Spinal cord (tissue), 10 donors: ENCODE results near the gene FAM83E. TPM values are rescaled to one million over a fixed set of nuclear protein-coding genes. Genes with fewer than 3 reads are reported as not detected.
"Not testable (repeated sequence)": the region's sequence is repeated elsewhere in the genome, so short reads cannot be mapped to it uniquely, and the experiment has no call there.

Source experiments
- DNase-seq, 6 donors: peaks; one replicate each; pipeline versions ENCODE4 v3.0.0 to v3.0.0-alpha.2; 2013 to 2015; ENCODE audit warnings: low spot score in 6 of 6, low read depth in 4 of 6
- H3K27ac ChIP-seq: one replicate; pipeline ENCODE4 v1.5.1; 2013; ENCODE audit warnings: low read depth, low read length, control low read depth
- H3K27me3 ChIP-seq: one replicate; pipeline ENCODE4 v1.6.1; 2013; ENCODE audit warnings: low read length; ENCODE audit not compliant: control insufficient read depth, insufficient read depth
- H3K36me3 ChIP-seq: one replicate; pipeline ENCODE4 v1.6.1; 2013; ENCODE audit warnings: low read length; ENCODE audit not compliant: control insufficient read depth, insufficient read depth
- H3K4me1 ChIP-seq: one replicate; pipeline ENCODE4 v1.6.1; 2013; ENCODE audit warnings: low read length; ENCODE audit not compliant: control insufficient read depth, insufficient read depth
- H3K4me3 ChIP-seq: one replicate; pipeline ENCODE4 v1.5.1; 2013; ENCODE audit warnings: low read depth, low read length, control low read depth
- H3K9me3 ChIP-seq: one replicate; pipeline ENCODE4 v1.6.1; 2013; ENCODE audit warnings: low read length; ENCODE audit not compliant: control insufficient read depth, insufficient read depth
- WGBS: methylation state at CpG from one replicate; pipeline ENCODE4 v1.1.5; 2013; ENCODE audit warnings: missing lambda C conversion rate; ENCODE audit not compliant: insufficient coverage; 5-methylcytosine and 5-hydroxymethylcytosine counted together
- polyA plus RNA-seq, 2 donors: library from polyadenylated mRNA; unstranded; fragments of 120-200 nt; gene quantifications; one replicate each; pipeline ENCODE4 v1.2.1, GENCODE V29; 2013; ENCODE audit not compliant: insufficient read length in 2 of 2
- total RNA-seq, 2 donors: library from RNA; depleted of rRNA in 1 of 2; stranded (reverse); fragments of 120-200 nt in 1 of 2; fragments of >200 nt in 1 of 2; gene quantifications; one replicate each; pipeline versions ENCODE4 v1.2.3 to v1.2.4, GENCODE V29; 2013 to 2014
- donor health status: healthy.

The FAM83E gene
- total and polyA plus RNA-seq, 4 donors = 0.13 to 0.61 (median 0.45) TPM; not detected in 1

- peak overlapping the region; percentile 97 for H3K27ac ChIP-seq
- DNase-seq = peak in 2 of 6 donors; percentile 65 to 75
Observed at GRCh38 chr19:48635263-48635965, 20.5 kb upstream of the FAM83E start.

GRCh38 chr19:48634424-48635262 lies 19.8 kb upstream of the FAM83E start:
- H3K27ac ChIP-seq = peak overlapping the region; percentile 92
- peaks cover 45% of the 10 kb centered on the region for H3K36me3 ChIP-seq
- 10% methylated on average over 34 of the region's 37 CpGs for WGBS
- H3K9me3 ChIP-seq = no peaks in the 10 kb centered on the region
- peaks cover 89% of the 10 kb centered on the region for H3K4me1 ChIP-seq
- peak in 4 of 6 donors; percentile 85 to 98 (median 92) for DNase-seq
- H3K4me3 ChIP-seq = peak overlapping the region; percentile 32
- H3K27me3 ChIP-seq = no peaks in the 10 kb centered on the region

More at GRCh38 chr19:48635263-48635965, 20.5 kb upstream of the FAM83E start:
- H3K4me1 ChIP-seq = peaks cover 85% of the 10 kb centered on the region
- H3K27me3 ChIP-seq = no peaks in the 10 kb centered on the region
- no peaks in the 10 kb centered on the region for H3K9me3 ChIP-seq
- peak overlapping the region; percentile 75 for H3K4me3 ChIP-seq
- 2% methylated on average over 67 of the region's 67 CpGs for WGBS
- H3K36me3 ChIP-seq = peaks cover 41% of the 10 kb centered on the region

GRCh38 chr19:48634036-48634342 lies 19.1 kb upstream of the FAM83E start:
- peak overlapping the region; percentile 92 for H3K27ac ChIP-seq
- H3K4me3 ChIP-seq = peak overlapping the region; percentile 32
- no peaks in the 10 kb centered on the region for H3K9me3 ChIP-seq
- peaks cover 45% of the 10 kb centered on the region for H3K36me3 ChIP-seq
- no peaks in the 10 kb centered on the region for H3K27me3 ChIP-seq
- 74% methylated on average over 6 of the region's 7 CpGs for WGBS
- DNase-seq = no peak
- H3K4me1 ChIP-seq = peaks cover 86% of the 10 kb centered on the region

- Histone ChIP-seq H3K4me1 (peaks cover 80% of the 10 kb centered on the region), H3K9me3 (no peaks in the 10 kb centered on the region), H3K27ac (no peak overlapping the region), H3K4me3 (no peak overlapping the region), H3K27me3 (no peaks in the 10 kb centered on the region), H3K36me3 (peaks cover 47% of the 10 kb centered on the region)
- 92% methylated on average over 15 of the region's 22 CpGs for WGBS
- DNase-seq = no peak
Observed at GRCh38 chr19:48633148-48634035, 18.5 kb upstream of the FAM83E start.

- Histone ChIP-seq H3K27me3 (no peaks in the 10 kb centered on the region), H3K36me3 (peaks cover 54% of the 10 kb centered on the region), H3K9me3 (no peaks in the 10 kb centered on the region), H3K4me1 (peaks cover 75% of the 10 kb centered on the region), H3K27ac (no peak overlapping the region), H3K4me3 (no peak overlapping the region)
- no peak for DNase-seq
Observed at GRCh38 chr19:48632692-48633147, 17.8 kb upstream of the FAM83E start.

GRCh38 chr19:48632286-48632685 lies 17.4 kb upstream of the FAM83E start:
- not testable (repeated sequence) for H3K27me3 ChIP-seq, DNase-seq, H3K9me3 ChIP-seq, H3K4me3 ChIP-seq, H3K27ac ChIP-seq
- H3K4me1 ChIP-seq = peaks cover 73% of the 10 kb centered on the region
- peaks cover 58% of the 10 kb centered on the region for H3K36me3 ChIP-seq
- WGBS = 91% methylated on average over 11 of the region's 11 CpGs

GRCh38 chr19:48631225-48631624 lies 16.3 kb upstream of the FAM83E start:
- peaks cover 66% of the 10 kb centered on the region for H3K36me3 ChIP-seq
- H3K27ac ChIP-seq = peak overlapping the region; percentile 69
- no peaks in the 10 kb centered on the region for H3K27me3 ChIP-seq
- no peaks in the 10 kb centered on the region for H3K9me3 ChIP-seq
- peaks cover 63% of the 10 kb centered on the region for H3K4me1 ChIP-seq
- peak in 2 of 6 donors; percentile 69 to 88 for DNase-seq
- WGBS = 16% methylated on average over 3 of the region's 3 CpGs
- no peak overlapping the region for H3K4me3 ChIP-seq

GRCh38 chr19:48630296-48631063 lies 15.6 kb upstream of the FAM83E start:
- H3K4me1 ChIP-seq = peaks cover 63% of the 10 kb centered on the region
- peak in 2 of 6 donors; percentile 64 to 66 for DNase-seq

More at GRCh38 chr19:48630296-48631063, 15.6 kb upstream of the FAM83E start:
- Histone ChIP-seq H3K9me3 (no peaks in the 10 kb centered on the region), H3K36me3 (peaks cover 74% of the 10 kb centered on the region), H3K27me3 (no peaks in the 10 kb centered on the region), H3K27ac (peak overlapping the region; percentile 69), H3K4me3 (no peak overlapping the region)
- WGBS = 5% methylated on average over 32 of the region's 47 CpGs
